Left ventricle myocardium inferior (tissue), 1 donor: ENCODE data around the gene DNAJC7. TPM values are rescaled to one million over a fixed set of nuclear protein-coding genes. Genes with fewer than 3 reads are reported as not detected.

Experiments
- DNase-seq: peaks from one replicate; pipeline ENCODE4 v3.0.0-alpha.2; 2020
- H3K27ac ChIP-seq: fragments of 200-600 bp; replicated peaks from 2 replicates; pipeline ENCODE4 v1.8.0; 2021
- H3K27me3 ChIP-seq: fragments of 200-600 bp; 2 replicates; pipeline ENCODE4 v1.8.0; 2021; ENCODE audit warnings: low read depth
- H3K36me3 ChIP-seq: fragments of 200-600 bp; 2 replicates; pipeline ENCODE4 v1.8.0; 2021
- H3K4me1 ChIP-seq: fragments of 200-600 bp; 2 replicates; pipeline ENCODE4 v1.8.0; 2021
- H3K4me3 ChIP-seq: fragments of 200-600 bp; 2 replicates; pipeline ENCODE4 v1.8.0; 2021; ENCODE audit warnings: mild to moderate bottlenecking, moderate library complexity
- H3K9me3 ChIP-seq: fragments of 200-600 bp; replicated peaks from 2 replicates; pipeline ENCODE4 v1.8.0; 2021
- intact Hi-C: fragments of 100-400 bp; cut with micrococcal nuclease; formaldehyde crosslinking; loops from one replicate; pipeline ENCODE4 v1.11.0; 2022
- total RNA-seq: library from RNA; stranded (reverse); fragmentation: NEBNext Ultra II Directional; extraction: Animal tissue kit (Norgen Biotek cat#: 25700); gene quantifications from one replicate; pipeline ENCODE4 v1.2.1, GENCODE V29; 2021
- TF ChIP-seq, protein P1 (sequence below): fragments of 200-600 bp; IDR thresholded peaks from 2 replicates; pipeline ENCODE4 v1.8.0; 2021; ENCODE audit warnings: antibody characterized with exemption, mild to moderate bottlenecking, borderline replicate concordance
- donor health status: DM: no; HTN: yes; CAD: no; lungs with severe emphysema.

DNAJC7 gene
- total RNA-seq, 1 donor from 2014 or later, result 71.2 TPM

DNA sequence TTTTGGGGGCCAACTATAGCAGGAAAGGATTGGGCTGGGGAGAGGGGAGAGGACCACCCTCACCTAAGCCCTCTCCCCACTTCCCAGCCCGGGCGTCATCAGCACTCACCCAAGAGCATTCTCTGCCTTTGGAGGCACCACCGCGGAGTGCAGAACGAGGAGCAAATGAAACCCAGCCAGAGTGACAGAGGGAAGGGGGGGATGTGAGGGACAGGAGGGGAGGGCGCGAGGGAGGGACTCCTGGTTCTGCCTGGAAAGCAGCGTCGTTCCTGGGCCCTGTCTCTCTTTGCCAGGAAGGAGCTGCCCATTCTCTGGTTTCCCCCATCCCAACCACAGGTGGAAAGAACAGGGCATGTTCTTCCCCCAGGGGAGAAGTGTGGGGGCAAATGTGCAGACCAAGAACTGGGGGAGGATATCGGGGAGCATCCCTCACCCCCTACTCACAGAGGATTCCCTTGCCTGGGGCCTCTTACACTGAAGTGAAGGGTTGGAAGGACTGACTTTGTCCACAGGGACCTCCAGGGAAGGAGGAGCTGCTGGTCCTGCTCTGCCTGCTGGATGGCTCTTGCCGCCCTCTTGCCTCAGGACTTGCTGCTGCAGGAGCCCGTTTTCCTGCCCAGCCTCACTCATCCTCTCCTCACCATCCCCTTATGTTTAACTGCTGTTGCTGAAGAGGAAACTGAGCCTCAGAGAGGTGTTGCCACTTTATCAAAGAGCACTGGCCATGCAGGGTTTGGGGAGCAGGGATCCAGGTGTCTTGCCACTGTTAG is 36.7 kb upstream of the DNAJC7 start:
- TF ChIP-seq, protein P1, sequence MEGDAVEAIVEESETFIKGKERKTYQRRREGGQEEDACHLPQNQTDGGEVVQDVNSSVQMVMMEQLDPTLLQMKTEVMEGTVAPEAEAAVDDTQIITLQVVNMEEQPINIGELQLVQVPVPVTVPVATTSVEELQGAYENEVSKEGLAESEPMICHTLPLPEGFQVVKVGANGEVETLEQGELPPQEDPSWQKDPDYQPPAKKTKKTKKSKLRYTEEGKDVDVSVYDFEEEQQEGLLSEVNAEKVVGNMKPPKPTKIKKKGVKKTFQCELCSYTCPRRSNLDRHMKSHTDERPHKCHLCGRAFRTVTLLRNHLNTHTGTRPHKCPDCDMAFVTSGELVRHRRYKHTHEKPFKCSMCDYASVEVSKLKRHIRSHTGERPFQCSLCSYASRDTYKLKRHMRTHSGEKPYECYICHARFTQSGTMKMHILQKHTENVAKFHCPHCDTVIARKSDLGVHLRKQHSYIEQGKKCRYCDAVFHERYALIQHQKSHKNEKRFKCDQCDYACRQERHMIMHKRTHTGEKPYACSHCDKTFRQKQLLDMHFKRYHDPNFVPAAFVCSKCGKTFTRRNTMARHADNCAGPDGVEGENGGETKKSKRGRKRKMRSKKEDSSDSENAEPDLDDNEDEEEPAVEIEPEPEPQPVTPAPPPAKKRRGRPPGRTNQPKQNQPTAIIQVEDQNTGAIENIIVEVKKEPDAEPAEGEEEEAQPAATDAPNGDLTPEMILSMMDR, result no peak
- Histone ChIP-seq H3K36me3 (no peaks in the 10 kb centered on the region), H3K27ac (no peak overlapping the region), H3K27me3 (peaks cover 58% of the 10 kb centered on the region), H3K4me3 (no peak overlapping the region), H3K4me1 (peaks cover 17% of the 10 kb centered on the region), H3K9me3 (no peaks in the 10 kb centered on the region)
- intact Hi-C loops, result no loop called here
- DNase-seq, result no peak

DNA sequence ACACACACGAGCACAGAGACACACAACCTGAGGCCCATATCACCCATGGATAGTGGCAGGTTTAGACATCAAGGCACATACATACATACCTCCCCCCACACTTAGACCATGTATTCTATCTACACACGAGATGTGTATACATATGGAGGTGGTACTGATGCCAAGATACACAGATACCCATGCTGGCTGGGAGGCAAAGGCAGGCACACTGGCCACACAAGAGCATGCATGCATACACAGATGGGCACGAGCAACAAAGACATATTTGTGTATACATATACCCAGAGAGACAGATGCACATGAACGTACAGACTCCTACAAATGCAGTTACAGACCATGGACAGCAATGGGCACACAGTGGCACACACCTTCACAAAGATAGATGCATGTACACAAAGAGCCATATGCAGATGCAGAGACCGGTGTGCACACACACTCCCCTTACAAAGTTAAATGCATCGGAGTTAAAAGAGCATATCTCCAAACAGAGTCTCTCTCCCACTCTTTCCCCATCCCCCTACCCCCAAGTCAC is 35.2 kb upstream of the DNAJC7 start:
- H3K9me3 ChIP-seq, result no peaks in the 10 kb centered on the region
- no peak for DNase-seq

DNA sequence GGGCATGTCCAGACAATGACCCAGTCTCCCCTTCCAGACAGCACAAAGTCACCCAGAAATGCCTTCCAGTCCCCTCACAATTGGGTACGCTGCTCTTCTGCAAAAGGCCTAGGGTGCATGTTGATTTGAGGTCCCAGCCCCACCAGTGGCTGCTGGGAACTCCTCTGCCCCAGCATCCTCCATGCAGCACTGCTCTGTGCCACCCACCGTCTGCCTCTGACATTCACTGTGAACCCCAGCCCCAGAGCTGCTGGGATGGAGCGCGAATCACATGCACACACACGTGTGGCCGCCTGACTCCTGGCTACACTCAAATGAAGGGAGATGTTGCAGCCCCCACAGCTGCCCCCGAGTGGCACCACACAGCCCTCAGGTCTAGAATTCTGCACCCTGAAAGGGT is 34.4 kb upstream of the DNAJC7 start:
- H3K36me3 ChIP-seq, result no peaks in the 10 kb centered on the region
- H3K27ac ChIP-seq, result no peak overlapping the region
- DNase-seq, result no peak
- peaks cover 42% of the 10 kb centered on the region for H3K27me3 ChIP-seq
- no peaks in the 10 kb centered on the region for H3K9me3 ChIP-seq
- peaks cover 17% of the 10 kb centered on the region for H3K4me1 ChIP-seq
- H3K4me3 ChIP-seq, result no peak overlapping the region
- intact Hi-C loops, result no loop called here
- TF ChIP-seq, protein P1, result no peak

More for the DNA sequence above, 35.2 kb upstream of the DNAJC7 start:
- intact Hi-C loops, result no loop called here
- Histone ChIP-seq H3K27me3 (peaks cover 44% of the 10 kb centered on the region), H3K36me3 (no peaks in the 10 kb centered on the region), H3K4me3 (no peak overlapping the region), H3K27ac (no peak overlapping the region), H3K4me1 (peaks cover 17% of the 10 kb centered on the region)
- TF ChIP-seq, protein P1, result no peak

DNA sequence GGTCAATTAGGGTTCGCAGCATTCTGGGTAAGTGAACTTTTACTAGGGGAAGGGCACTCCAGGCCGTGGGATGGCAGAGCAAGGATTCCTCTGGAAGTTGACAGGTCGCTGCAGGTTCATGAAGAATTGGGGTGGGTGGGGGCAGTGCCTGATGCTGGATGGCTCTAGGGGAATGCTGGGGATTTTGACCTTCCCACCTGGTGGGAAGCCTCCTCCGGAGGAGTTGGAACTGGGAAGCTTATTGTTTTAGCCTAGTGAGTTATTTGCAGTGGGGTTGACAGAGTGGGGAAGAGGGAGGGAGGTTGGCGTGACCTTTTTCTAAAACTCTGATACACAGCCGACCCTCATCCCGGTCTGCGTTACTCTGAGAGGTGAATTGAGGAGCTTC is 33.8 kb upstream of the DNAJC7 start:
- Histone ChIP-seq H3K27me3 (peaks cover 36% of the 10 kb centered on the region), H3K36me3 (no peaks in the 10 kb centered on the region), H3K9me3 (no peaks in the 10 kb centered on the region), H3K4me3 (peak overlapping the region; percentile 84), H3K27ac (no peak overlapping the region), H3K4me1 (peaks cover 17% of the 10 kb centered on the region)
- intact Hi-C loops, result no loop called here
- TF ChIP-seq, protein P1, result no peak
- DNase-seq, result no peak

DNA sequence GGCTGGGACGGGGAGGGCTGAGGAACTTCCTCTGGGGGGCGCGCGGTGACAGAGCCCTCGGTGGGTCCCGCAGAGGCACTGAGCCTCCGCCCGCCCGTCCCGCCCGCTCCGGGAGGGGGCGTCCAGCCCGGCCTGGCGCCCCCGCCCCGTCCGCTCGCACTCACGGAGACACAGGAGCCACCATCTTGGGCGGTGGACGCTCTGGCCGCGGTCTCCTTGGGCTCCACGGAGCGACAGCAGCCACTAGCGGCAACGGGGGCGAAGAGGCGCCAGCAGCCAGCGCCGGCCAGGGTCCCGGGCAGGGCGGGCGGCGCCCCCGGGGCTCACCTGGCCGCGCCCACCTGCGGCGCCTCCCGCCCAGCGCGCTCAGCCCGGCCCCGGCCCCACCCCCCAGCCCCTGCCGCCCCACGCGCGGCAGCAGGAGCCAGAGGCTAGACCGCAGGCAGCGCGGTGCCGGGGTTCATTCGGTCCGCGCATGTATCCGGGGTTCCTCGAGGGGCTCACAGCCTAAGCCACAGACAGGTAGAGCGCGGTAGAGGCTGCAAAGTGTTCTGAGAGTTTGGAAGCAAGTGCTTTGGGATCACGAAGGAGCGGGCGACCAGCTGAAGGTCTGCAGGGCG is 33.3 kb upstream of the DNAJC7 start, which contains the start of gene C17orf113:
Gene C17orf113 (minus strand): TSS at position 209 of the 620 bp plus-strand sequence. CDS start 7,225 bp downstream, outside the sequence.
- TF ChIP-seq, protein P1, result peak; percentile 46
- Histone ChIP-seq H3K36me3 (no peaks in the 10 kb centered on the region), H3K9me3 (no peaks in the 10 kb centered on the region), H3K27me3 (peaks cover 31% of the 10 kb centered on the region), H3K4me3 (peak within 1 kb of the TSS; percentile 84), H3K27ac (peak within 1 kb of the TSS; percentile 36), H3K4me1 (peaks cover 17% of the 10 kb centered on the region)
- intact Hi-C loops, result no loop called here
- peak; percentile 48 for DNase-seq
